ENCODE results near the gene CYP20A1.
"Not testable (repeated sequence)": the region's sequence is repeated elsewhere in the genome, so short reads cannot be mapped to it uniquely, and the experiment has no call there.

Gene CYP20A1

GRCh38 chr2:203280428-203281064 is 41.7 kb downstream of the CYP20A1 start:
- DNase-seq (ENCODE audit: low read depth), result no peak

- no peak for DNase-seq (ENCODE audit: low read depth)
These were observed 43.3 kb downstream of the CYP20A1 start for GRCh38 chr2:203282101-203282500.

- no peak for DNase-seq (ENCODE audit: low read depth)
These were observed 47.7 kb downstream of the CYP20A1 start for GRCh38 chr2:203286532-203286931.

GRCh38 chr2:203301667-203302066 is 62.8 kb downstream of the CYP20A1 start:
- DNase-seq (ENCODE audit: low read depth), result no peak

- DNase-seq (ENCODE audit: low read depth), result not testable (repeated sequence)
These were observed 63.8 kb downstream of the CYP20A1 start for GRCh38 chr2:203302586-203302985.

GRCh38 chr2:203310688-203311436 is 72.0 kb downstream of the CYP20A1 start:
- DNase-seq (ENCODE audit: low read depth), result no peak

GRCh38 chr2:203326356-203326755 is 87.5 kb downstream of the CYP20A1 start:
- DNase-seq (ENCODE audit: low read depth), result no peak

- DNase-seq (ENCODE audit: low read depth), result no peak
These were observed 88.7 kb downstream of the CYP20A1 start for GRCh38 chr2:203327582-203327900.

GRCh38 chr2:203327901-203328759 is 89.3 kb downstream of the CYP20A1 start, which contains the start of gene ABI2:
TSS of gene ABI2 (plus strand) at chr2:203328394. CDS start at chr2:203328515, 121 bp downstream.
- DNase-seq (ENCODE audit: low read depth), result peak; percentile 23

- peak; percentile 5 for DNase-seq (ENCODE audit: low read depth)
These were observed 90.1 kb downstream of the CYP20A1 start for GRCh38 chr2:203328760-203329540.

GRCh38 chr2:203330434-203330833 is 91.6 kb downstream of the CYP20A1 start:
- no peak for DNase-seq (ENCODE audit: low read depth)

- DNase-seq (ENCODE audit: low read depth), result no peak
These were observed 99.5 kb downstream of the CYP20A1 start for GRCh38 chr2:203338322-203338721.

- peak; percentile 15 for DNase-seq (ENCODE audit: low read depth)
These were observed 102.1 kb downstream of the CYP20A1 start for GRCh38 chr2:203340791-203341487.

GRCh38 chr2:203341741-203342310 is 103.0 kb downstream of the CYP20A1 start:
- no peak for DNase-seq (ENCODE audit: low read depth)

GRCh38 chr2:203342374-203342773 is 103.6 kb downstream of the CYP20A1 start:
- DNase-seq (ENCODE audit: low read depth), result not testable (repeated sequence)

GRCh38 chr2:203344667-203345066 is 105.8 kb downstream of the CYP20A1 start:
- no peak for DNase-seq (ENCODE audit: low read depth)

- DNase-seq (ENCODE audit: low read depth), result no peak
These were observed 107.8 kb downstream of the CYP20A1 start for GRCh38 chr2:203346612-203347011.

- no peak for DNase-seq (ENCODE audit: low read depth)
These were observed 108.6 kb downstream of the CYP20A1 start for GRCh38 chr2:203347375-203347774.

GRCh38 chr2:203352604-203353255 is 113.9 kb downstream of the CYP20A1 start:
- no peak for DNase-seq (ENCODE audit: low read depth)

- DNase-seq (ENCODE audit: low read depth), result no peak
These were observed 116.1 kb downstream of the CYP20A1 start for GRCh38 chr2:203354966-203355365.

All from HS-27A (cell line).